Neuron (in vitro differentiated cells): Measurements from ENCODE around the gene ATP13A3.
"Not testable (repeated sequence)": the region's sequence is repeated elsewhere in the genome, so short reads cannot be mapped to it uniquely, and the experiment has no call there.

Experiments
- H2AFZ ChIP-seq: one replicate; pipeline ENCODE4 v1.6.1; 2013; ENCODE audit warnings: low read depth, mild to moderate bottlenecking, inconsistent platforms, low read length, moderate library complexity
- H3K27me3 ChIP-seq: one replicate; pipeline ENCODE4 v1.6.1; 2013; ENCODE audit warnings: low read length; ENCODE audit not compliant: insufficient read depth
- H3K36me3 ChIP-seq: one replicate; pipeline ENCODE4 v1.6.1; 2013; ENCODE audit warnings: low read length; ENCODE audit not compliant: insufficient read depth
- H3K4me1 ChIP-seq: one replicate; pipeline ENCODE4 v1.6.1; 2013; ENCODE audit warnings: low read length; ENCODE audit not compliant: insufficient read depth
- H3K4me3 ChIP-seq: 2 replicates; pipeline ENCODE4 v1.5.1; 2013; ENCODE audit warnings: mild to moderate bottlenecking, low read length, moderate library complexity
- H3K9me3 ChIP-seq: one replicate; pipeline ENCODE4 v1.6.1; 2013; ENCODE audit warnings: low read length

The ATP13A3 gene

DNA sequence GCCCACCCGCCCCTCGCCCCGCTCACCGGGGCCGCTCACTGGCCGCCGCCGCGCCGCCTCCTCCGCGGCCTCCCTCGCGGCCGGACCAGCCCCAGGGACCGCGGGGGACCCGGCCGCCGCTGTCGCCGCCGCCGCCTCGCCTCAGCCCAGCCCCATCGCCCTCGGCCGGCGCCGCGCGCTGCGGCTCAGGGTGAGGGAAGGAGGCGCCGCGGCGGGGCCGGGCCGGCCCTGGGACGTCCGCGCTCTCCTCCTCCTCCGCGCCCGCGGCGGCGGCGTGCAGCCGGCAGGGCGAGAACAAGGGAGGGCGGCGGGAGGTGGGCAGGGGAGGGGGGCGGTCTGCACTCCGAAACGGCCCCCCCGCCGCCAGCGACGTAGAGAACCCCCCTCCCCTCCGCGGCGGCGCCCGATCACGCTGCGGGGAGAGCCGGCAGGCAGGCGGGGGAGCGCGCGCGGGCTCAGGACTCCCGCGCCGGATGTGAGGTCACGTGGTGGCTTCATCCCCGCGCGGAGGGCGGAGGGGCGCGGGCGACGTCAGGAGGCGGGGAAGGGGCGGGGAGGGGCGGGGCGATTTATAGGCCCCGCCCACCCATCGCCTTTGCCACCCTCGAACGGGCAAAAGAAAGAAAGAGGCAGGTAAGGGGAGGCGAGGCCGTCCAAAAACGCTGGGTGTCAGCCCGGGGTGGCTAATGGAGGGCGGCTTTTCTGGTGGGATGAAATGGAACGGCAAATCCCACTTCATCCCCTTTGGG, at the start of gene ATP13A3:
Gene ATP13A3, minus strand, starts transcription at position 463 of the 749 bp plus-strand sequence. CDS start 24,812 bp downstream, outside the sequence.
- H3K27me3 ChIP-seq = no peaks in the 10 kb centered on the region
- H3K36me3 ChIP-seq = peaks cover 4% of the 10 kb centered on the region
- no peaks in the 10 kb centered on the region for H3K9me3 ChIP-seq
- H3K4me3 ChIP-seq = peak within 1 kb of the TSS; percentile 60
- H2AFZ ChIP-seq = peak within 1 kb of the TSS; percentile 11
- H3K4me1 ChIP-seq = peaks cover 10% of the 10 kb centered on the region

DNA sequence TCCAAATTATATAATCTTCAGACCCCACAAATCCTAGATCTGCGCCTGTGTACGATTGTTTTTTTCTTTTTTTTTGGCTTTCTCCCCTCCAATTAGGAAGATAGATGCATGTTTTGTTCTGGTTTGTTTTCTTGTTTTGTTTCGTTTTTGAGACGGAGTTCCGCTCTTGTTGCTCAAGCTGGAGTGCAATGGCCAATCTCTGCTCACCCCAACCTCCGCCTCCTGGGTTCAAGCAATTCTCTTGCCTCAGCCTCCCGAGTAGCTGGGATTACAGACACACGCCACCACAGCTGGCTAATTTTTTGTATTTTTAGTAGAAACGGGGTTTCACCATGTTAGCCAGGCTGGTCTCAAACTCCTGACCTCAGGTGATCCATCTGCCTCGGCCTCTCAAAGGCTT, 48.4 kb upstream of the ATP13A3 start:
- not testable (repeated sequence) for H3K4me3 ChIP-seq, H3K9me3 ChIP-seq, H3K27me3 ChIP-seq, H3K36me3 ChIP-seq, H3K4me1 ChIP-seq, H2AFZ ChIP-seq

DNA sequence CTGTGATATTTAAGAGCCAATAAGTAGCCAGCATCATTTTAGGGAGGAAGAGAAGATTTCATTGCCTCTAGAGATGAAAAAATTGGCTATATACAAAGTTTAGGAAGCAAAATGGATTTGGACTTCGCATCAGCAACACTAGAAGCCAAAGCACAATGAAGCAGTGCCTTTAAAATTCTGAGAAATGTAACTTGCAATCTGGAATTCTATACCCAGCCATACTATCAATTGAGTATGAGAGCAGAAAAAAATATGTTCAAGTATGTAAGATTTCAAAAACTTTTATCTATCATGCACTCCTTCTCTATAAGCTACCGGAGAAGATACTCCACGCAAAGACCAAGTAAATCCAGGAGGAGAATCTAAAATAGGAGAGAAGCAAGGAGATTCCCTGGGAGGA, 47.4 kb upstream of the ATP13A3 start:
- Histone ChIP-seq H3K4me1 (no peaks in the 10 kb centered on the region), H3K36me3 (no peaks in the 10 kb centered on the region), H3K4me3 (no peak overlapping the region), H2AFZ (no peak overlapping the region), H3K9me3 (peaks cover 5% of the 10 kb centered on the region), H3K27me3 (no peaks in the 10 kb centered on the region)

DNA sequence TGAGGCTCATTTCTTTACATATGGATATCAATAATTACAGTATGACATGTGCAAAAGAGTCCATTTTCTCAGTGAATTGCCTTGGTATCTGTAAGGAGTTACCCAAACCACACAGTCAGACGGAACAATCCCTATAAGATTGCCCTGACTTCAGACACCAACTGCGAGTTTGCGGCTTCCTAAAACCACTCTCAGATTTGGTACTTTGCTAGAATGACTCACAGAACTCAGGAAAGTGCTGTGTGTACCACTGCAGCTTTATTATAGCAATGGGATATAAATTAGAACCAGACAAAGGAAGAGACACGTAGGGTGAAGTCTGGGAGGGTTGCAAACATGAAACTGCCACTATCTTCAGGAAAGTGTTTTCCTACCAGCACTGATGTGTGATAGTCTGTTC, 45.8 kb upstream of the ATP13A3 start:
- no peaks in the 10 kb centered on the region for H3K36me3 ChIP-seq
- H3K27me3 ChIP-seq = no peaks in the 10 kb centered on the region
- no peak overlapping the region for H2AFZ ChIP-seq
- peaks cover 5% of the 10 kb centered on the region for H3K9me3 ChIP-seq
- H3K4me3 ChIP-seq = no peak overlapping the region
- H3K4me1 ChIP-seq = peaks cover 2% of the 10 kb centered on the region

DNA sequence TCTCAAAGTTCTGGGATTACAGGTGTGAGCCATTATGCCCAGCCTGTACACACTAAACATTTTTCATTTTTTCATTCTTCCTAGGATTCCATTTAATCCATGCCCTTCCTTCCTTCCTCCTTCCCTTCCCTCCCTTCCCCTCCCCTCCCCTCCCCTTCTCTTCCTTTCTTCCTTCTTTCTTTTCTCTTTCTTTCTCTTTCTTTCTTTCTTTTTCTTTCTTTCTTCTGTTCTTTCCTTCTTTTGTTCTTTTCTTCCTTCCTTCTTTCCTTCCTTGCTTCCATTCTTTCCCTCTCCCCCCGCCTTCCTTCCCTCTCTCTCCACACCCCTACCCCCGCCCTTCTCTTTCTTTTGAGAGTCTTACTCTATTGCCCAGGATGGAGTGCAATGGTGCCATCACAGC, 40.9 kb upstream of the ATP13A3 start:
- no peaks in the 10 kb centered on the region for H3K9me3 ChIP-seq
- no peaks in the 10 kb centered on the region for H3K27me3 ChIP-seq
- peaks cover 2% of the 10 kb centered on the region for H3K4me1 ChIP-seq
- H3K36me3 ChIP-seq = no peaks in the 10 kb centered on the region
- no peak overlapping the region for H3K4me3 ChIP-seq
- no peak overlapping the region for H2AFZ ChIP-seq

DNA sequence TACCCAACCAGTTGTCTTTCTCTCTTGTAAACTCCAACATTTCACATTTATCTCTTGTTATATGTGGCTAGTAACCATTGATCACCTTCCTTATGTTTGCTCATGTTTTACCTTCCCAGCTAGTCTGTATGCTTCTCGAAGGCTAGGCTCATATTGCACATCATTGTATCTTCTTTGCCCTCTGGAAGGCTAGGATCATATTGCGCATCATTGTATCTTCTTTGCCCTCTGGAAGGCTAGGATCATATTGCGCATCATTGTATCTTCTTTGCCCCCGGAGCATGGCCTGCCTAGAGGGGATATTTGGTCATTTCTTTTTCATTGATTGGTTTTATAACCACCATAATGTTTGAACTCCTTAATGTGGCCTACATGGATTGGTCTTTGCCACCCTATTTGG, 39.4 kb upstream of the ATP13A3 start:
- Histone ChIP-seq H3K27me3 (no peaks in the 10 kb centered on the region), H3K4me1 (peaks cover 2% of the 10 kb centered on the region), H2AFZ (no peak overlapping the region), H3K9me3 (no peaks in the 10 kb centered on the region), H3K36me3 (no peaks in the 10 kb centered on the region), H3K4me3 (no peak overlapping the region)

DNA sequence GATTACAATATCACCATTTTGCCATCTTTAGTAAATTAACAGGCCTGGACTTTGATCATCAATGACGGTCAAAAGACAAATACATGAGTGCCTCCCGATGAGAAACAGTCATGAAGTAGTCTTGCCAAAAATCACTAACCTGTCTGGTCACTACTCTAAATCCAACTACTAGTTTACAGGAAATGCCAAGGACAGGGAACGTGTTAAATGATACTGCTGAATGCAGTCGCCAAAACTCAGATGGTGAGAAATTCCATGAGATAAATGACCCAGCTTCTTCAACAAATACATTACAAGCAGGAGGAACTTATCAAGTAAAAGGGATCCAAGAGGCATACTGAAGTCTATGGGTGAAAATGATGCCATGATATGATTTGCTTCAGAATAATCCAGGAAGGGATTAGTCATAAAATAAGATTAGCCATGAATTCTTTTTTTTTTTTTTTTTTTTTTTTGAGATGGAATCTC, 35.8 kb upstream of the ATP13A3 start:
- H3K27me3 ChIP-seq = peaks cover 3% of the 10 kb centered on the region
- no peak overlapping the region for H3K4me3 ChIP-seq
- no peaks in the 10 kb centered on the region for H3K36me3 ChIP-seq
- no peaks in the 10 kb centered on the region for H3K9me3 ChIP-seq
- no peaks in the 10 kb centered on the region for H3K4me1 ChIP-seq
- H2AFZ ChIP-seq = no peak overlapping the region

DNA sequence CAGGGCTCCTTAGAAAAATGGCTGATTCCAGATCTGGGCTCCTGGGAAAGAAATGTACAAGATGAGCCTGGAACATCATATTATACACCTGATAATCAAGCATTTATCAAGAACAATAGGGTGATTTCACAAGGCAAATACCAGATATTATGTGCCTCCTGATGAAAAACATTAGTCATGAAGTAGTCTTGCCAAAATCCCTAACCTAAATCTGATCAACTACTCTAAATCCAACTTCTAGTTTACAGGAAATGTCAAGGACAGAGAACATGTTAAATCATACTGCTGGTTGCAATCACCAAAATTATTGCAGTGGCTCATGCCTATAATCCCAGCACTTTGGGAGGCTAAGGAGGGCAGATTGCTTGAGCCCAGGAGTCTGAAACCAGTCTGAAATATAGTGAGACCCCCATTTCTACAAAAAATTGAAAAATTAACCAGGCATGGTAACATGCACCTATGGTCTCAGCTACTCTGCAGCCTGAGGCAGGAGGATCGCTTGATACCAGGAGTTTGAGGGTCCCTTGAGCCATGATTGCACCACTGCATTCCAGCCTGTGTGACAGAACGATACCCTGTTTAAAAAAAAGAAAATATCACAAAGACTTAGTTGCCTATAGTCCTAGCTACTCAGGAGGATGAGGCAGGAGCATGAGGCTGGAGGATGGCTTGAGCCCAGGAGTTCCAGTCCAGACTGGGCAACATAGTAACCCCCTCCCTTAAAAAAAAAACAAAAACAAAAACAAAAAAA, 34.9 kb upstream of the ATP13A3 start:
- Histone ChIP-seq H3K27me3 (peaks cover 3% of the 10 kb centered on the region), H3K4me1 (no peaks in the 10 kb centered on the region), H3K4me3 (no peak overlapping the region), H3K36me3 (no peaks in the 10 kb centered on the region), H3K9me3 (no peaks in the 10 kb centered on the region), H2AFZ (no peak overlapping the region)

DNA sequence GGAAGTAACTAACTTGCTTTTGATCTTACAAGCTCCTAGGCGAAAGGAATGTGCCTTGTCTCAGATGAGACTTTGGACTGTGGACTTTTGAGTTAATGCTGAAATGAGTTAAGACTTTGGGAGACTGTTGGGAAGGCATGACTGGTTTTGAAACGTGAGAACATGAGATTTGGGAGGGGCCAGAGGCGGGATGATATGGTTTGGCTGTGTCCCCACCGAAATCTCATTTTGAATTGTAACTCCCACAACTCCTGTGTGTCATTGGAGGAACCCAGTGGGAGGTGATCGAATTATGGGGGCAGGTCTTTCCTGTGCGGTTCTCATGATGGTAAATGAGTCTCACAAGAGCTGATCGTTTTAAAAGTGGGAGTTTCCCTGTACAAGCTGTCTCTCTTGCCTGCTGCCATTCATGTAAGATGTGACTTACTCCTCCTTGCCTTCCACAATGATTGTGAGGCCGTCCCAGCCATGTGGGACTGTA, 33.9 kb upstream of the ATP13A3 start:
- H3K4me1 ChIP-seq, H3K27me3 ChIP-seq, H3K9me3 ChIP-seq, H2AFZ ChIP-seq, H3K4me3 ChIP-seq, H3K36me3 ChIP-seq: not testable (repeated sequence)

DNA sequence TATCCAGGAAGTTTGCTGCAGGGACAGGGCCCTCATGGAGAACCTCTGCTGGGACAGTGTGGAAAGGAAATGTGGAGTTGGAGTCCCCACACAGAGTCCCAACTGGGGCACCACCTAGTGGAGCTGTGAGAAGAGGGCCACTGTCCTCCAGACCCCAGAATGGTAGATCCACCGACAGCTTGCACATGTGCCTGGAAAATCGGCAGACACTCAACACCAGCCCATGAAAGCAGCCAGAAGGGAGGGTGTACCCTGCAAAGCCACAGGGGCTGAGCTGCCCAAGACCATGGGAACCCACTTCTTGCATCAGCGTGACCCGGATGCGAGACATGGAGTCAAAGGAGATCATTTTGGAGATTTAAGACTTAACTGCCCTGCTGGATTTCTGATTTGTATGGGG, 33.4 kb upstream of the ATP13A3 start:
- H3K4me3 ChIP-seq, H3K4me1 ChIP-seq, H3K9me3 ChIP-seq, H3K27me3 ChIP-seq, H2AFZ ChIP-seq, H3K36me3 ChIP-seq: not testable (repeated sequence)

DNA sequence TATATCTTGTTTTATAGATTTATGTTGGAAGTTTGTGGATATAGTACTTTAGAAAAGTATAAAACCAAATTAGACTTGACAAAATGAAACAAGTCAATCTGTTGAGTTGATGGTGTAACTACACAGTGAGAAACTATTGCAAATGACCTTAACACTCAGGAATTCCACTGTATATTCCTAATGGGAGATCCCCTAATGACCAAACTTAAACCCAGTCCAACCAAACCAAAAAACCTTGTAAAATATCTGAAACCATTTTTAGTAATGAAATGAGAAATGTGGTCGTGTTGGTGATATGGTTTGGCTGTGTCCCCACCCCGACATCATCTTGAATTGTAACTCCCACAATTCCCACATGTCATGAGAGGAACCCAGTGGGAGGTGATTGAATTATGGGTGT, 31.9 kb upstream of the ATP13A3 start:
- no peak overlapping the region for H3K4me3 ChIP-seq
- H3K27me3 ChIP-seq = peaks cover 3% of the 10 kb centered on the region
- no peaks in the 10 kb centered on the region for H3K36me3 ChIP-seq
- no peak overlapping the region for H2AFZ ChIP-seq
- no peaks in the 10 kb centered on the region for H3K4me1 ChIP-seq
- no peaks in the 10 kb centered on the region for H3K9me3 ChIP-seq

DNA sequence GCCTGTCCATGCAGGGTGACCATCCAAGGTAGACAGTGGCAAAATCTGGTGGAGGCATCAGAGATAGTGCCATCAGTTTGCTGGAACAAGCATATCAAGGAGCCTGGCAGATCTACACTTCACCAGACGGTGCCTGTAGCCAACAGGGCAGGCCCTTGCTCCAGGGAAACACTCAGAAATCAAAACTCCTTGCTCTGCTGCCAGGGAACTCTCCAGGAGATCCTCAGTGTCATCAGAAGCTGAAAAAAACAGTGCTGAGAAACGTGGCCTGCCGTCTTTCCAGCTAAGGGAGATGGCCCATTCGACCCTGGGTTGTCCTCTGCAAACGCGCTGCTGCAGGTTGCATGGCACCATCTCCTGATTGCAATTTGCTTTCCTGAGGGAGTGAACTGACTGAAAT, 30.5 kb upstream of the ATP13A3 start:
- Histone ChIP-seq H3K4me3 (no peak overlapping the region), H2AFZ (no peak overlapping the region), H3K27me3 (peaks cover 3% of the 10 kb centered on the region), H3K36me3 (no peaks in the 10 kb centered on the region), H3K9me3 (no peaks in the 10 kb centered on the region), H3K4me1 (no peaks in the 10 kb centered on the region)

DNA sequence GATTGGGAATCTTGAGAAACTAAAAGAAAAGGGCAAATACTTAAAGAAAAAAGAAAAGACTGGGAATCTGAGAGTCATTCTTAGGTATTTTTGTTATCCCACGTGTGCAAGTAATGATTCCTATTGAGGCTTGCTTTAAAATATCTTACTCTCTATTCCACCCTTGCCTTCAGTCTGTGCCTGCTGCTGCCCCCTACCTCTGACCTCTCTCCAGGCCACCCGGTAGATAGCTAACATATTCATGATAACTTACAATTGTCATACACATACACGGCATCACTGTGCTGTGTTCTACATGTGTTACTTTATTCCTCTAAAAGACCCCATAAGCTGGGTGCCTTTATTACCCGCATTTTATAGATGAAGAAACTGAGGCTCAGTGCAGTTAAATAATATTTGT, 27.8 kb upstream of the ATP13A3 start:
- peaks cover 3% of the 10 kb centered on the region for H3K27me3 ChIP-seq
- no peaks in the 10 kb centered on the region for H3K4me1 ChIP-seq
- no peaks in the 10 kb centered on the region for H3K9me3 ChIP-seq
- no peaks in the 10 kb centered on the region for H3K36me3 ChIP-seq
- H2AFZ ChIP-seq = no peak overlapping the region
- H3K4me3 ChIP-seq = no peak overlapping the region
